ENCODE data around the gene TMEM222.

DNA sequence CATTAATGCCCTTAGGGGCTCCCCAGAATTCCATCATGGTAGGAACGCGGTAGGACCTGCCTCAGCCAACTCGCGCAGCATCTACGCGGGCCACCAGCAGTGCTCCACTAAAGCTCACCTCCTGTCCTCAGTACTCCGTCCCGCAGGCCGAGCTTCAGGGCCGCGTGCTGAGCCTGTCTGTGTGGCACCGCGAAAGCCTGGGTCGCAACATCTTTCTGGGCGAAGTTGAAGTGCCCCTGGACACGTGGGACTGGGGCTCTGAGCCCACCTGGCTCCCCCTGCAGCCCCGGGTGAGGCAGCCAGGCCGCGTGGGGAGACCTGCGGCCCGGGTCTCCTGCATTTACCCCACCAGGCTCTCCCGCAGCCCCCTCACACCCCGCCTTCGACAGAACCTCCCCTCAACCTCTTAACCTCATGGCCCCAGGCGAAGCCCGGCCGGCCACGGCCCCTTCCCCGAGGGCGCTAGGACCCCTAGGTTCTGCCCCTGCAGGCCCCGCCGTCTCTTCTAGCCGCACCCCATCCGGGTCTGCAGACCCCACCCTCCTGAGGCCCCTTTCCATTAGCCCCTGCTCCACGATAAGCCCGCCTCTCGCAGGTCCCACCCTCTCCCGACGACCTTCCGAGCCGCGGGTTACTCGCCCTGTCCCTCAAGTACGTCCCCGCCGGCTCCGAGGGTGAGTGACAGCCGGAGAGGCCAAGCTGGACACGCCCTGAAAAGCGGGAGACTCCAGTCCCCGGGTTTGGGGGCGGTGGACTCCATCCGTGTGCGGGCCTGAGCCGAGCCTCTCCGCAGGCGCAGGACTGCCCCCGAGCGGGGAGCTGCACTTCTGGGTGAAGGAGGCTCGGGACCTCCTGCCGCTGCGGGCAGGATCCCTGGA lies 28.9 kb downstream of the TMEM222 start:
- TF ChIP-seq, protein P1, sequence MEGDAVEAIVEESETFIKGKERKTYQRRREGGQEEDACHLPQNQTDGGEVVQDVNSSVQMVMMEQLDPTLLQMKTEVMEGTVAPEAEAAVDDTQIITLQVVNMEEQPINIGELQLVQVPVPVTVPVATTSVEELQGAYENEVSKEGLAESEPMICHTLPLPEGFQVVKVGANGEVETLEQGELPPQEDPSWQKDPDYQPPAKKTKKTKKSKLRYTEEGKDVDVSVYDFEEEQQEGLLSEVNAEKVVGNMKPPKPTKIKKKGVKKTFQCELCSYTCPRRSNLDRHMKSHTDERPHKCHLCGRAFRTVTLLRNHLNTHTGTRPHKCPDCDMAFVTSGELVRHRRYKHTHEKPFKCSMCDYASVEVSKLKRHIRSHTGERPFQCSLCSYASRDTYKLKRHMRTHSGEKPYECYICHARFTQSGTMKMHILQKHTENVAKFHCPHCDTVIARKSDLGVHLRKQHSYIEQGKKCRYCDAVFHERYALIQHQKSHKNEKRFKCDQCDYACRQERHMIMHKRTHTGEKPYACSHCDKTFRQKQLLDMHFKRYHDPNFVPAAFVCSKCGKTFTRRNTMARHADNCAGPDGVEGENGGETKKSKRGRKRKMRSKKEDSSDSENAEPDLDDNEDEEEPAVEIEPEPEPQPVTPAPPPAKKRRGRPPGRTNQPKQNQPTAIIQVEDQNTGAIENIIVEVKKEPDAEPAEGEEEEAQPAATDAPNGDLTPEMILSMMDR (IDR thresholded peaks at IDR 0.05; ENCODE audit: low read length): no peak
- TF ChIP-seq EZH2 (optimal IDR thresholded peaks at IDR 0.05; ENCODE audit: low read depth, low read length): no peak

All from MM.1S (cell line).